DMS153 (cell line): Measurements from ENCODE around the gene ZNF674.
"Not testable (repeated sequence)": the region's sequence is repeated elsewhere in the genome, so short reads cannot be mapped to it uniquely, and the experiment has no call there.

Experiments
- DNase-seq: peaks from one replicate; lab custom pipeline; 2025; lab: John Stamatoyannopoulos, UW

ZNF674 gene

GRCh38 chrX:46463682-46464081 lies 81.5 kb downstream of the ZNF674 start:
- no peak for DNase-seq

- DNase-seq = no peak
Measured at GRCh38 chrX:46461660-46462191, 83.5 kb downstream of the ZNF674 start.

DNA sequence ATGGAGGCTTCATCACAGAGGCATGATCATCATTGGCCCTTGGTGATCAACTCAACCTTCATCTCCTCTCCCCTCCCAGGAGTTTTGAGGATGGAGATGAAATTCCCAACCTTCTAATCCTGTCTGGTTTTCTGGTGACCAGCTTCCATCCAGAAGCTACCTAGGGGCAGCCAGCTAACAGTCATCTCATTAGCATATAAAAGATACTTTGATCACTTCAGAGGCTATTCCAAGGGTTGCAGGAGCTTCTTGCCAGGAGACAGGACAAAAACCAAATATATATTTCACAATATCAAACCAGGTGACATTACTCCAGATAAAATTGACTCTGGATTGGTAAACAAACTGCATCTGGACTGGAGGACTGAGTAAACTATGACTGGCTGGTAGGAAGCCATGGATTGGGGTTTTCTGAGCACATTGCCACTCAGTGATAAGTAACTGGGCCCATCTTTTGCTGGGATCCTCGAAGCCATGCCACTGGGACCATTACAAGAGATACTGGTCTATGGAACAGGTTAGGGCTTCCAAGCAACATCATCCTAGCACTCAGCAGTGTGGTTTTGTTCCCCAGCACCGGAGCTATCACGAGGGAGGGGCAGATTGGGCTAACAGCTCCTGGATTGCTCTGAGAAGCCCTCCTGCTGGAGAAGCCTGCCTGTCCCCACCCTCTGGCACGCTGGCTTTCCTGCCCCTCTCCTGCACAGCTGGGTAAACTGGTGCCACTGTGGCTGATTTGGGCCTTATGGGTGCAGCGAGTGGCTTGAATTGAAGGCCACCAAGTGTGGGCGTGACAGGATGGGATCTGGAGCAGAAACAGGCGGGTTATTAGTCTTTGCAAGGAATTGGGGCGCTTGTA lies 84.2 kb downstream of the ZNF674 start:
- not testable (repeated sequence) for DNase-seq

DNA sequence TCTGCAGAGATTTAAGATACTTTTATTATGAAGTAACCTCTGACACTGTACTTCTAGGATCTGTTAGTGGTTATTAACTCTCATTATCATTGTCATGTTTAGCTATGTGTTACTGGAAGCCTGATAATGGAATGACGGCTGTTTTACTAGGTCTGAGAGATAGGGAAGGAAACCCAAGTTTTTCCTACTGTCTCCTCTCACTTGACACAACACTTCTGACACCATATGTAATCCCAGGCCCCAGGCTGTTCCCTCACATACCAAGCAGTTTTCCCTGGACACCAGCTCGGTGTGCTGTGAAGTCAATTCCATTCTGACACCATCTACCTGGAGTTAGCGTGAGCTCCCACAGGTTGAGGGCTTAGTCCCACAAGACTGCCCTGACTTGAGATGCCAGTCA lies 85.6 kb downstream of the ZNF674 start:
- no peak for DNase-seq

DNA sequence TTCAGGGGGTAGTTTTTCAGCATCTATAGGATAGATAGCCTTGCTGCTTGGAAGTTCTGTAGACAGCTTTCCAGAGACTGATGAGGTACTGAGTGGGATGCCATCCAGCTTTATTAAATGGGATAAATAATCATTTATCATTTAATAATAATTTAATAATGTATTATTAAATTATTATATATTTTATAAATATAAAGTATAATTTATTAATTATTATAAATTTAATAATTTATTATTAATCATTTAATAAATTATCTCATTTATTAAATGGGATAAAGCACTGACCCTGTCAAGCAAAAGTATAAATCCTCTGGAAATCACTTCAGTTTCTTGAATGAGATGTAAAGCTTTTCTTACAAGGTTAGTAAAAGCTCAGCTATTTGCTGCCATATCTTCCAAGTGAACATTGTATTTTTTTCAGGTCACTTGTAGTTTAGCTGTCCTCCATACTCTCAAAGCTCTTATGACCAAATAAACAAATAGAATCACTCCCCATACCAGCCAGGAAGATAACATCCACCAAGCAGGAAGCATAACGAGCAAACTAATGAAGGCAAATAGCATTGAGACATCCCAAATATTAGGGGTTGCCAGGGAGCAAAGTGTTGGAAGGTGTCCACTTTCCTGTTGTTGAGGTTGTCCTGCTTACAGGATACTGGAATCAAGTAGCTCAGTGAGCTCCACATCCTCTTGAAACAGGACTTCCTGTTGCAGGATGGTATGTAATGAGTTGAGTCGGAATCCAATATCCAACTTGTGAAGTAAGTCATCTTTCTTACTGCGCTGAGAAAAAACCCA lies 88.9 kb downstream of the ZNF674 start:
- DNase-seq = peak; percentile 0
